Stimulated activated CD4-positive, alpha-beta T cell treated with anti-CD3 and anti-CD28 coated beads, Interleukin-12 subunit alpha, Interleukin-12 subunit beta, amount 100 ng/mL, for 48 hours (primary cell): ENCODE results near the gene XPO5.

Source experiments
- DNase-seq, 3 donors: peaks; one replicate each; pipeline ENCODE4 v3.0.0-alpha.2; 2020; ENCODE audit warnings: low read depth in 2 of 3, low spot score in 1 of 3

XPO5 gene

DNA sequence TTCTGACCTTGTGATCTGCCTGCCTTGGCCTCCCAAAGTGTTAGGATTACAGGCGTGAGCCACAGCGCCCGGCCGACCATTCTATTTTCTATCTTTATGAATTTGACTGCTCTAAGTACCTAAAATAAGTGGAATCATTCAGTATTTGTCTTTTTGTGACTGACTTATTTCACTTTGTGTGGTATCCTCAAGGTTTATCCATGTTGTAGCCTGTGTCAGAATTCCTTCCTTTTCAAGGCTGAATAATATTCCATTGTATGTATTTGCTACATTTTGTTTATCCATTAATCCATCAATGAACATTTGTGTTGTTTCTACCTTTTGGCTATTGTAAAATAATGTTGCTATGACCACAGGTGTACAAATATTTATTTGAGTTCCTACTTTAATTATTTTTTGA lies 103.3 kb downstream of the XPO5 start:
- DNase-seq = no peak
